BJ (cell line): ENCODE data around the gene RHAG. TPM values are rescaled to one million over a fixed set of nuclear protein-coding genes. Genes with fewer than 3 reads are reported as not detected.
"Not testable (repeated sequence)": the region's sequence is repeated elsewhere in the genome, so short reads cannot be mapped to it uniquely, and the experiment has no call there.

Source experiments
- CTCF ChIA-PET: fragments of 350-600 bp; formaldehyde crosslinking; extraction: SDS; loops from one replicate; lab custom pipeline; 2021; ENCODE audit warnings: antibody characterized with exemption, inconsistent platforms; lab: Yijun Ruan, JAX
- POLR2A ChIA-PET: fragments of 300-600 bp; sonication (Branson Sonifier 250); formaldehyde crosslinking; extraction: SDS; loops from one replicate; lab custom pipeline; 2021; ENCODE audit warnings: antibody characterized with exemption; lab: Charles Lee
- DNase-seq: peaks from one replicate; pipeline ENCODE4 v3.0.0-alpha.2; 2011; ENCODE audit warnings: low read depth
- H3K27me3 ChIP-seq: 2 replicates; pipeline ENCODE4 v1.6.0; 2011; ENCODE audit warnings: low read length; ENCODE audit not compliant: control insufficient read depth, insufficient read depth
- H3K36me3 ChIP-seq: 2 replicates; pipeline ENCODE4 v1.5.1; 2011; ENCODE audit warnings: low read length; ENCODE audit not compliant: control insufficient read depth, insufficient read depth
- H3K4me3 ChIP-seq: 2 replicates; pipeline ENCODE4 v1.5.1; 2011; ENCODE audit warnings: low read depth, mild to moderate bottlenecking, control low read depth, low read length
- polyA plus RNA-seq: library from polyadenylated mRNA; depleted of rRNA; stranded (reverse); fragments of >200 nt; gene quantifications from 2 replicates; pipeline ENCODE4 v1.2.3, GENCODE V29; 2011
- TF ChIP-seq, protein P1 (sequence below): IDR thresholded peaks from 2 replicates; pipeline ENCODE4 v1.5.1; 2011; ENCODE audit warnings: low read depth, mild to moderate bottlenecking, control low read depth, inconsistent platforms, low read length, moderate library complexity; ENCODE audit not compliant: insufficient read depth

Gene RHAG
- polyA plus RNA-seq, 1 experiment, result not detected

DNA sequence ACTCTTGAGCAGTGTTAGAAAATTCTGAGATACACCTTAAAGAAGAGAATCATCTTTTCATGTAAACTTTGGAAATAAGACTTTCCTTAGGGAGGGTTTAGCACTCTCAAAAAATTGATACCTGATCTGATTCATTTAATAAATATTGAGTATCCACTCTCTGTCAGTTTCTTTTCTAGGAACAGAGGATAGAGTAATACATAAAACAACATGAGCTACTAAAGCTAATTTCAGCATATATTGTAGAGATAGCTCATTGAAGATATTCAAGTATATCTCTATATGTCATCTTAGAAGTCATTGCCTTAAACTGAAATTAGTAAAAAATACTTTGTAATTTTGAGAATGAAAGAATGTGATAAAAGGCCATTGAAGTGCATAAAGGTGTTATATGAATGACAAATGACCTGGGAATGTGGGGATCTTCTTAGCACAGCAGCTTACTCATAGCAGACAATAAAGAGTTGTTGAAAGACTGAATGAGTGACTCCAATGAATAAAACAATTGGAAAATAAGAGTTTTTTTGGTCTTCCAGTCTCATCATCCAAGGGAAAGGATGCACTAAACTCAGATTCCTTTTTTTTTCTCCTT is 29.2 kb downstream of the RHAG start:
- H3K27me3 ChIP-seq, result 0 out of 2 replicates have a peak, but pooled peaks cover 2% of the 10 kb centered on the region
- no peak for DNase-seq
- TF ChIP-seq, protein P1, sequence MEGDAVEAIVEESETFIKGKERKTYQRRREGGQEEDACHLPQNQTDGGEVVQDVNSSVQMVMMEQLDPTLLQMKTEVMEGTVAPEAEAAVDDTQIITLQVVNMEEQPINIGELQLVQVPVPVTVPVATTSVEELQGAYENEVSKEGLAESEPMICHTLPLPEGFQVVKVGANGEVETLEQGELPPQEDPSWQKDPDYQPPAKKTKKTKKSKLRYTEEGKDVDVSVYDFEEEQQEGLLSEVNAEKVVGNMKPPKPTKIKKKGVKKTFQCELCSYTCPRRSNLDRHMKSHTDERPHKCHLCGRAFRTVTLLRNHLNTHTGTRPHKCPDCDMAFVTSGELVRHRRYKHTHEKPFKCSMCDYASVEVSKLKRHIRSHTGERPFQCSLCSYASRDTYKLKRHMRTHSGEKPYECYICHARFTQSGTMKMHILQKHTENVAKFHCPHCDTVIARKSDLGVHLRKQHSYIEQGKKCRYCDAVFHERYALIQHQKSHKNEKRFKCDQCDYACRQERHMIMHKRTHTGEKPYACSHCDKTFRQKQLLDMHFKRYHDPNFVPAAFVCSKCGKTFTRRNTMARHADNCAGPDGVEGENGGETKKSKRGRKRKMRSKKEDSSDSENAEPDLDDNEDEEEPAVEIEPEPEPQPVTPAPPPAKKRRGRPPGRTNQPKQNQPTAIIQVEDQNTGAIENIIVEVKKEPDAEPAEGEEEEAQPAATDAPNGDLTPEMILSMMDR, result no peak
- ChIA-PET POLR2A (no interaction called here), CTCF (interaction anchor here (1.0 to 9.1 kb wide), 15 partner anchors 9 to 1820 kb away, joined by 3 to 107 read pairs (median 5); partner anchors contain the start of gene C6orf141)
- no peak overlapping the region for H3K4me3 ChIP-seq
- H3K36me3 ChIP-seq, result no peaks in the 10 kb centered on the region

DNA sequence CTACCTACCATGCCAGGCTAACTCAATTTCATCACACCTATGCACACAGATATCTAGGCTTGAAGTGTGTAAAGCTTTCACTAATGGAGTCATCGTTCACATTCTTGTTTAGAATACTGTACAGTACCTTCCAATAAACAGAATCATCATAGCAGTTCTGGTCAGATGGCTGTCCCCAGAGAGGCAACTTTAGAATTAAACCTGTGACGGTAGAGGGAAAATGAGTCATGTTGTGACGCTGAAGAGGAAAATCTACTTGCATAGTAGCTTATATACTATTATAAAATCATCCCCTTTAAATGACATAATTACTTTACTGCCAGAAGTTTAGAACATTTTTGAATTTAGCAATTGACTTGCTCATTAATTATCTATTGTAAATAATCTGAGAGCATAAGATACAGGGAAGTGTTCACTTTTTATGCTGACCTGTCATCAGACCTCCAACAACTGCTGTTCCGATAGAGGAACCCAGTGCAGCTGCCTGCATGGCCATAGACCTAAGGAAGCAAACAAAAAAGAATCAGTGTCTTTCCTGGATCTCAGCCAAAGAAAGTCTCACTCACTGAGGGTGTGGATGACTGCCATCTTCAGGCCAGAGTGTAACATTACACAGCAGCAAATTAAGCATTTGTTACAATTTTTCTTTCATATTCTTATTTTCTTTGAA is 29.8 kb downstream of the RHAG start:
- ChIA-PET CTCF (interaction anchor here (0.6 to 9.1 kb wide), 22 partner anchors 10 to 1819 kb away, joined by 3 to 107 read pairs (median 4); partner anchors contain the start of gene C6orf141), POLR2A (no interaction called here)
- TF ChIP-seq, protein P1, result peak; percentile 83
- Histone ChIP-seq H3K27me3 (0 out of 2 replicates have a peak, but pooled peaks cover 2% of the 10 kb centered on the region), H3K4me3 (no peak overlapping the region), H3K36me3 (no peaks in the 10 kb centered on the region)
- DNase-seq, result peak; percentile 8

DNA sequence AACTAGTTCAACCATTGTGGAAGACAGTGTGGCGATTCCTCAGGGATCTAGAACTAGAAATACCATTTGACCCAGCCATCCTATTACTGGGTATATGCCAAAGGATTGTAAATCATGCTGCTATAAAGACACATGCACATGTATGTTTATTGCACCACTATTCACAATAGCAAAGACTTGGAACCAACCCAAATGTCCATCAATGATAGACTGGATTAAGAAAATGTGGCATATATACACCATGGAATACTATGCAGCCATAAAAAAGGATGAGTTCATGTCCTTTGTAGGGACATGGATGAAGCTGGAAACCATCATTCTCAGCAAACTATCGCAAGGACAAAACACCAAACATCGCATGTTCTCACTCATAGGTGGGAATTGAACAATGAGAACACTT is 32.6 kb downstream of the RHAG start:
- POLR2A ChIA-PET, H3K4me3 ChIP-seq, H3K36me3 ChIP-seq, DNase-seq, H3K27me3 ChIP-seq: not testable (repeated sequence)
- CTCF ChIA-PET, result interaction anchor here (9.1 kb wide), 1 partner anchor 72 kb away, joined by 107 read pairs; no protein-coding TSS in a partner anchor

DNA sequence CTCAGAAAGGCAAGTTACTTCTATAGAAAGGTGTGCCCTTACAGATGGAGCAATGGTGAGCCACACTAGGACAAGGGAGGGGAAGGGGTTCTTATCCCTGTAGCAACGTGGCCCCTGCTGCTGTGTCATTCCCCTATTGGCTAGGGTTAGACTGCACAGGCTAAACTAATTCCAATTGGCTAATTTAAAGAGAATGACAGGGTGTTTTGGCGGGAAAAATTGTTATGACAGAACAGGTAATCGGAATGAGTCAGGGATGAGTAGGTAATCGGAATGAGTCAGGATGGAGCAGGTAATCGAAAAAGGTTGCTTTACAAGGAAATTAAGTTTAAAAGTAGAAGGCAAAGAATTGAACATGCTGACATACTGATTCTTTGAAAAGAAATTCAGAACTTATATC is 49.4 kb downstream of the RHAG start:
- CTCF ChIA-PET, H3K36me3 ChIP-seq, H3K27me3 ChIP-seq, DNase-seq, H3K4me3 ChIP-seq, POLR2A ChIA-PET: not testable (repeated sequence)

DNA sequence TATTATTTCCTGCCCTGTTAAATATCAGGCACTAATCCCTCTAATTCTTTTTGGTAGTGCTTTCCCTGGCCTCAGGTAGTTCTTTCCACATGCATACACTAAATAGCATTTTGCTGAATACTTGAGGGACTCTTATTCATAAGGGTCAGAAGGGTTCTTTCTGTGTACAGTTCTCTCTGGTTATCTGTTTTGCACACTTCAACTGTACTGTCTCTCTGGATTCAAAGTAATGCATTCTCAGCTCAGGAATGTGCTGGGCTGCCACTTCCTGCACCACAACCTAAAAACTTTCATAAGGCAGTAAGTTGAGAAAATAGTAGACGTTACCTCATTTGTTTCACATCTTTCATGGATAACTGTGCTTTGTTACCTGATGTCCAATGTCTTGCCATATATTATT is 54.1 kb downstream of the RHAG start:
- no peaks in the 10 kb centered on the region for H3K27me3 ChIP-seq
- POLR2A ChIA-PET, result no interaction called here
- CTCF ChIA-PET, result interaction anchor here (0.7 kb wide), 1 partner anchor 29 kb away, joined by 3 read pairs; no protein-coding TSS in a partner anchor

DNA sequence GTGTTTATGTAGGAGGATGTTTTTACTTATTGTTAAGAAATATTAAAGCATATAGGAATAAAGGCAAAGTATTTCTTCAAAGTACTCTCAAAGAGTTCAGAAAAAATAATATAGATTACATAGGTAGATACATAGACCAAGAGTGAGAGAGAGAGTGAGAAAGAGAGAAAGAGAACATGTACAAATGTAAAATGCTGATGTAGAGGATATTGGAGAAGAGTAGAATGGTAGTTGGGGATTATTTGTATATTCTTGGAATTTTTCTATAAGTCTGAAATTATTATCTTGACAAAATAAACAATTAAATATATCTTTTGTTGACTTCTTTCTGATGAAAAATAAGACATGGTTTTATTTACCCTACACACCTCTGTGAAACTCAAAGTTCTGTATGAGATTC is 57.0 kb downstream of the RHAG start:
- Histone ChIP-seq H3K4me3 (no peak overlapping the region), H3K36me3 (no peaks in the 10 kb centered on the region), H3K27me3 (no peaks in the 10 kb centered on the region)
- TF ChIP-seq, protein P1, result no peak
- ChIA-PET CTCF (no interaction called here), POLR2A (no interaction called here)
- DNase-seq, result no peak

More for the DNA sequence above, 54.1 kb downstream of the RHAG start:
- no peaks in the 10 kb centered on the region for H3K36me3 ChIP-seq
- no peak overlapping the region for H3K4me3 ChIP-seq
- no peak for DNase-seq
- TF ChIP-seq, protein P1, result no peak
